Measurements from ENCODE around the gene THSD4. TPM values are rescaled to one million over a fixed set of nuclear protein-coding genes. Genes with fewer than 3 reads are reported as not detected.

THSD4 gene
- total RNA-seq, 6 experiments from 2014 or later, result 5.2 to 21.8 (median 13.7) TPM

DNA sequence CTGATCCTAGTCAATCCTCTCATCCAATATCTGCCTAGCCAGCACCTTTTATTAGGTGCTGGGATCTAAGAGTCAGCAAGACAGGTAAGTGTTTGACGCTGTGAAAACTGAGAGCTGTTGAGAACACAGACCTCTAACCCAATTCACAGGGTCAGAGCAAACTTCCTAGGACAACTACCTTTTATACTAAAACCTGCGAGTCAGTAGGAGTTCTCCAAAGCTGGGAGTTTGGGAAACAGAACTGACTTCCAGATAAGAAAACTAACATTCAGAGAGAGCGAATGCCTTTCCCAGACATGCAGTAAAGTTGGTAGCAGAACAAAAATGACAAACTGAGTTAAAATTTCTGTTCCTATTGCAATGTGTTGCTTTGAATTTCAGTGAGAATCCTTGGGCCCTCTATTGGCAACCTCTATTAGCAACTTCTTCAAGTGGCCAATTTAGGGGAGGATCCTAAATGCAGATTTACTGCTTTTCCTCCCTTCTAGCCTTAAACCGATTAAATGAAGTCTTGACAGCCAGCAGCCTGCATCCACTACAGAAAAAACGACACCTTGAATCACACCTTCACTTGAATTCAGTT lies 706.4 kb downstream of the THSD4 start:
- no peak overlapping the region for H3K27ac ChIP-seq
- ATAC-seq, result no peak
- intact Hi-C loops (cut with DNase I), result no loop called here
- peaks cover 0 to 2% (median 0%) of the 10 kb centered on the region in 4 donors for H3K36me3 ChIP-seq
- H3K27me3 ChIP-seq, result no peaks in the 10 kb centered on the region
- TF ChIP-seq, protein P1, sequence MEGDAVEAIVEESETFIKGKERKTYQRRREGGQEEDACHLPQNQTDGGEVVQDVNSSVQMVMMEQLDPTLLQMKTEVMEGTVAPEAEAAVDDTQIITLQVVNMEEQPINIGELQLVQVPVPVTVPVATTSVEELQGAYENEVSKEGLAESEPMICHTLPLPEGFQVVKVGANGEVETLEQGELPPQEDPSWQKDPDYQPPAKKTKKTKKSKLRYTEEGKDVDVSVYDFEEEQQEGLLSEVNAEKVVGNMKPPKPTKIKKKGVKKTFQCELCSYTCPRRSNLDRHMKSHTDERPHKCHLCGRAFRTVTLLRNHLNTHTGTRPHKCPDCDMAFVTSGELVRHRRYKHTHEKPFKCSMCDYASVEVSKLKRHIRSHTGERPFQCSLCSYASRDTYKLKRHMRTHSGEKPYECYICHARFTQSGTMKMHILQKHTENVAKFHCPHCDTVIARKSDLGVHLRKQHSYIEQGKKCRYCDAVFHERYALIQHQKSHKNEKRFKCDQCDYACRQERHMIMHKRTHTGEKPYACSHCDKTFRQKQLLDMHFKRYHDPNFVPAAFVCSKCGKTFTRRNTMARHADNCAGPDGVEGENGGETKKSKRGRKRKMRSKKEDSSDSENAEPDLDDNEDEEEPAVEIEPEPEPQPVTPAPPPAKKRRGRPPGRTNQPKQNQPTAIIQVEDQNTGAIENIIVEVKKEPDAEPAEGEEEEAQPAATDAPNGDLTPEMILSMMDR (IDR thresholded peaks at IDR 0.05), result no peak
- TF ChIP-seq POLR2A (IDR thresholded peaks at IDR 0.05), result no peak
- no peak overlapping the region for H3K4me3 ChIP-seq
- H3K4me1 ChIP-seq, result no peaks in the 10 kb centered on the region
- peaks cover 0 to 20% (median 7%) of the 10 kb centered on the region in 4 donors for H3K9me3 ChIP-seq
- WGBS (ENCODE audit: insufficient coverage, low coverage, low lambda C conversion rate, missing lambda C conversion rate), result 88% methylated on average over 5 of the region's 5 CpGs
- no peak for DNase-seq

DNA sequence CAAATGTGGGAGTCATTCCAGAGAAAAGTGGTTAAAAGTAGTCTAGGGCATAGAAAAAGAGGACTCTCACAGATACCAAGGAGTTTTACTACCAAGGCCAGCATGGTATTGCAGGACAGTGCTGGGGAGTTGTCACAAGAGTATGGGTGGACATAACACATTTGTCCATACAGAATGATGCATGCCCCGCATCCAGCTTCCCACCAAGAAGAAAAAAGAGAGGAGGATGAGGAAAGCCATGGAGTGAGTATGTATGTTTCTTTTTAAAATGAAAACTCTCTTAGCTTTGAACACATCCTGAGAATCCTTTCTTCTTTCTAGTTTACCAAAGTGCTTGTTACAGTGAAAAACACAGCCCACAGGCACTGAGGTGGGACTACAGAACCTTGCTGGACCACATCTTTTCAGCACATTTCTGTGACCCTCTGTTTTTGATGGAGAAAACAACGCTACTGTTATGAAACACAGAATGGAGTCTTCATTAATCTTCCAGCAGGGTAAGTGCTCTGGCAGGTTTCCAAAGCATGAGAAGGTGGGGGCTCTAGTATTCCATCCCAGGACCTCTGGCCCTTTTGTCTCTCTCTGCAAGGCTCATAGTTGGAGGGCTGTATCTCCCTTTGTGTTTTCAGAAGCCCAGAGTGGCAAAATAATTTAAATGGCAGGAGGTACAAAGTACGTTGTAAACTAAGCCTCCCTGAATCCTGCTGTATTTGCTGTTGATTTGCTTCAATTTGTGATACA lies 707.8 kb downstream of the THSD4 start:
- Histone ChIP-seq H3K27me3 (no peaks in the 10 kb centered on the region), H3K4me3 (no peak overlapping the region), H3K27ac (no peak overlapping the region), H3K36me3 (peaks cover 0 to 4% (median 0%) of the 10 kb centered on the region in 4 donors), H3K9me3 (peaks cover 0 to 20% (median 7%) of the 10 kb centered on the region in 4 donors), H3K4me1 (no peaks in the 10 kb centered on the region)
- no peak for DNase-seq
- ATAC-seq, result no peak
- intact Hi-C loops (cut with DNase I), result no loop called here
- WGBS (ENCODE audit: insufficient coverage, low coverage, low lambda C conversion rate, missing lambda C conversion rate), result 89% methylated on average over 3 of the region's 3 CpGs
- TF ChIP-seq, protein P1 (IDR thresholded peaks at IDR 0.05), result no peak
- no peak for TF ChIP-seq POLR2A (IDR thresholded peaks at IDR 0.05)

DNA sequence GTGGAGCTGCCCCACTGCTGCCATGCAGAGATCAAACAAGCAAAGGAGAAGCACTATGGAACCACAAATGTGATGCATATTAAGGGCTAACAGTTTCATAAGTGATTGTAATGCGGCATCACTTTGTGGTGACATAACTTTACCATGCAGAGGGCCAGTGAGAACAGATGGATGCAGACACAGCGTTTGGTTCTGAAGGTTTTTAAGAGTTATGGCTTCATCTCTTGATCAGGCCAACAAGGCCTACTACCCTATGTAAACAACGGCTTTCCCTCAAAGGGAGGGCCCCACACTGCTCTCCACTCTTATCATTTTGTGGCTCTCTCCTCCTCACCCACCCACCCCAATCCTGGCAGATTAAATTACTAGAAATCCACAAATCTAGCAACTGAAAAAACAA lies 708.5 kb downstream of the THSD4 start:
- H3K27ac ChIP-seq, result no peak overlapping the region
- no peak for TF ChIP-seq POLR2A (IDR thresholded peaks at IDR 0.05)
- TF ChIP-seq, protein P1 (IDR thresholded peaks at IDR 0.05), result no peak
- H3K4me1 ChIP-seq, result no peaks in the 10 kb centered on the region
- H3K27me3 ChIP-seq, result no peaks in the 10 kb centered on the region
- H3K4me3 ChIP-seq, result no peak overlapping the region
- no peak for DNase-seq
- intact Hi-C loops (cut with DNase I), result no loop called here
- no peak for ATAC-seq
- H3K9me3 ChIP-seq, result peaks cover 0 to 20% (median 7%) of the 10 kb centered on the region in 4 donors
- H3K36me3 ChIP-seq, result peaks cover 0 to 4% (median 0%) of the 10 kb centered on the region in 4 donors
- 94% methylated on average over 2 of the region's 3 CpGs for WGBS (ENCODE audit: insufficient coverage, low coverage, low lambda C conversion rate, missing lambda C conversion rate)

DNA sequence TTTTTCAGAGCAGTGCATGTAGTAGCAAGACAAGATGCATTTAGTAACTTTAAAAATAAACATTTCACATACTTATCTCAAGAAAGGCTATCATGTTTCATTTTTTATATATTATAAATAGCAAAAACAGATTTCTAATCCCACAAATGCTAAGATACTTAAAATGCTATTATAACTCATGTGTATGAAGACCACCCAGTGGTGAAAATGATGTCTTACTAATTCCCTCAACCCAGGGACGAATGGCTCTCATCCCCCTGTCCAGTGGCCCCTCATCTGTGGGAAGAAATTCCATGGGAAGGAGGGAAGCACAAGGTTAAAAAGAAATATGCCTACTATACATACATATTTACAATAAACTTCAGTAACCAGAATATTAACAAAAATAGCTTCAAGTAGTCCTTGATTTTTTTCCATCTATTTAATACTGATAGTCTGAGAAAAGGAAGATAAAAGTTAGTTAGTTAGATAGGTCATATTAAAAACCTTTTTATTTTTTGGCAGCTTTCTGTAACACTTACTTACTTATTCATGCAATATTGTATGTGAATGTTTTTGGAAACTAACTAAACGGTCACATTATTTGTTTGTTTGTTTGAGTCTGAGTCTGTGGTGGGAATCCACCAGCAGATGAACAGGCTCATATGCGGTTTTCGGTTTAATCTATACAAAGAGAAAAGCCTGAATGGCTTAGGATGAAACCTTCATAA lies 709.9 kb downstream of the THSD4 start:
- H3K27ac ChIP-seq, result no peak overlapping the region
- peaks cover 0 to 4% (median 0%) of the 10 kb centered on the region in 4 donors for H3K36me3 ChIP-seq
- peaks cover 0 to 20% (median 7%) of the 10 kb centered on the region in 4 donors for H3K9me3 ChIP-seq
- ATAC-seq (no peak), DNase-seq (no peak)
- H3K4me3 ChIP-seq, result no peak overlapping the region
- intact Hi-C loops (cut with DNase I), result no loop called here
- whole genome bisulfite sequencing (ENCODE audit: insufficient coverage, low coverage, low lambda C conversion rate, missing lambda C conversion rate), result 94% methylated on average over 4 of the region's 4 CpGs
- no peaks in the 10 kb centered on the region for H3K27me3 ChIP-seq
- H3K4me1 ChIP-seq, result no peaks in the 10 kb centered on the region
- TF ChIP-seq, protein P1 (IDR thresholded peaks at IDR 0.05), result no peak
- TF ChIP-seq POLR2A (IDR thresholded peaks at IDR 0.05), result no peak
